Activated CD8-positive, alpha-beta memory T cell treated with anti-CD3 and anti-CD28 coated beads for 48 hours (primary cell): ENCODE data around the gene SPTBN5.

ENCODE experiments used
- DNase-seq, 3 experiments: peaks; one replicate each; pipeline ENCODE4 v3.0.0-alpha.2; 2020; ENCODE audit warnings: low read depth in 2 of 3, low spot score in 2 of 3

SPTBN5 gene

DNA sequence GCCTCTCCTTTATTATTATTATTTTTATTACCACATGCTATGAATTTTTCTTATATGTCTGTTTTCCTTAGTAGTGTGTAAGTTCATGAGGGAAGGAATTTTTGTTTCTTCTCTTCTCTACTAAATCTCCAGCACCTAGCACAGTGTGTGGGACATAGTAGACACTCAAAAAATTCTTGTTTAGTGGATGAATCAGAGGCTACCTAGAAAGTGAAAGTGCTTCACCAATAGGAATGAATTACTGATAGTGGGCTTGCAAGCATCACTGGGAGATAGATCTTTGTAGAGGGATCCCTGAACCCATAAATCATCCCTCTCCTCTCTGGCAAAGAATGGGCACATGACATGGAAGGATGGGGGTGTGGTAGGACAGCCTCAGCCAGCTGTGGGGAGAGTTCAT lies 8.5 kb downstream of the SPTBN5 start:
- no peak for DNase-seq

DNA sequence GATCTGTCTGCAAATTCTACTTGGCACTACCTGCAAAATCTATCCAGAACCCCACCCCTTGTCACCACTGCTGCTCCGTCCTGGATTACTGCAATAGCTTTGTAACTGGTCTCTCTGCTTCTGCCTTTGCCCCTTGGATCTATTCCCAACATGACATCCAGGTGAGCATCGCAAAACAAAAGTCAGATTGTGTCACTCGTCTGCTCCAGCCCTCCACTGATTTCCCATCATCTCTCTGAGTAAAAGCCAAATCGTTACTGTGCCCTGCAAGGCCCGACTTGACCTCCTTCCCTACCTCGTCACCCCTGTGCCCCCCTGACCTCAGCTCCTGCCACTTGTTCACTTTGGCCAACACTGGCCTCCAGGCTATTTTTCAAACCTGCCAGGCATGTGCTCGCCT lies 9.4 kb downstream of the SPTBN5 start:
- DNase-seq = no peak

DNA sequence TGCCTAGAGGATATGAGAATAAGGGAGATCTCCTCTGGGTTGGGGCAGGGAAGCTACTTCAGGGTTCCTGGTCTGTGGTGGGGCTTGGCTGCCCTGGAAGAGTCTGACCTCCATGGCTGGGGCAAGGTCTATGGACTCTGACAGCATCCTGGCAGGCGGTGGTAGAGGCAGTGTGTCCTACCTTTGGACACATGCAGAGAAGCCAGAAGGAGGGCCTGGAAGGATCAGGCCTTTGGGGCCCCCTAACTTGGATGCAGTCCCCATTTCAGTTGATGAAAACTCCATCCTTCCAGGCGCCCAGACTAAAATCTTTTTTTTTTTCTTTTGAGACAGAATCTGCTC lies 10.4 kb downstream of the SPTBN5 start:
- no peak for DNase-seq

DNA sequence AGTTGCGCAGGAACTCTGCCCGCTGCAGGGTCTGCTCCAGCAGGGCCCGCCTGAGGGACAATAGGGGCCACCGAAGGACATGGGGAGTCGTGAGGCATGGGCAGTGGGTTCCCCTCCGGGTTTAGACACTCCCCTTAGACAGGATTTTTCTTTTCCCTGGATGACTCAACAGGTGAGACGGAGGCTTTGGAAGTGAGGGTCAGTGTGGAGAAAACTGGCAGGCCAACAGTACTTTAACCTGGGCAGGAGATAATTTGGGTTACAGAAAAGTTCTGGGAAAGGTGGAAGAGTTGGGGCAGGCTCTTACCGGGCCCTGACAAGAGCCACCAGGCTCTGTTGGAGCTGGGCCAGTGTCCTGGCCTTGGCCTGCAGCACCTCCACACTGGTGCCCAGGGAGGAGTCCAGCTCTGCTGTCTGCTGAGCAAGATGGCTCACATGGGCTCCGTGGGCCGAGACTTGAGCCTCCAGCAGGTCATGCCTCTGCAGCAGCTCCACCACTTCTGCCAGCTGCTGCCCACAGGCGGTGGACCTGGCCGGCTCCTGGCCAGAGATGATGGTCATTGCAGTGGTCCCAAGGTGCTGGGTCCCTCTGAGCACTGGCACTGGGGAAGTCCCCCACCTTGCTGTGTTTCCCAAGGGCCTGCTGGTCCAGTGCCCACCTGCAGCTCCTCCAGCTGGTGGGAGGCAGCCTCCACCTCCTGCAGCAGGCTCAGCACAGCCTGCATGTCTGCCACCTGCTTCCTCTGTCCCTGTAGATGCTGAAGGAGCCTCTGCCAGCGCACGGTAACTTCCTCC lies 11.0 kb downstream of the SPTBN5 start:
- no peak for DNase-seq

DNA sequence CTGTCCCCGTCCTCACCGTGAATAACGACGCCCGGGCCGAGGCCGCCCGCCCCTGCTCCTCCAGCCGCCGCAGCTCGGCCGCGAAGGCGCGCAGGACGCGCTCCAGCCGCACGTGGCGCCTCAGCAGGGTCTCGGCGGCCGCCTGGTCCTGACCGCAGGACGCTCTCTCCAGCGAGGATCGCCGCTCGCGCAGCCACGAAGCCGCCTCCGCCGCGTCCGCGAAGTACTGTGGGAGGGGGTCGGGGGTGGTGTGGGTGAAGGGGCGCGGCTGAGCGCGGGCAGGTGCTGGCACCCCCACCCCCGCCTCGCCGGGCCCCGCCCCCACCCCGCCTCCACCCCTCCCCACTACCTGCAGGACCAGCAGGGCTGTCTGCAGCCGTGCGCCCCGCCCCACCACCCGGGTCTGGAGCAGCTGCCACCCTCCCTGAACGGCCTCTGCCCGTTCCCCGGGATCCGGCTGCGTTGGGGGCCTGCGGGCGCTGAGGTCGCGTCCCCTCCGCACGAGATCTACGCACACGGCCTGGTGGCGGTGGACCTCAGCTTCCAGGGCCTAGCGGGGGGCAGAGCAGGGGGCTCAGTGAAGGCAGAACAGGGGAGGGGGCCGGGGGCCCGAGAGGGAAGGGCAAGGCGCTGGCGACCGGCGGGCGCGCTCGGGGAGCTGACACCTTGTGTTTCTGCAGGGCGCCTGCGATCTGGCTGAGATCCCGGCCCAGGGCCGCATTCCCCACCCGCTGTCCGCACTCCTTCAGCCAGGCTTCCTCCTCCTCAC lies 11.7 kb downstream of the SPTBN5 start:
- DNase-seq = no peak

DNA sequence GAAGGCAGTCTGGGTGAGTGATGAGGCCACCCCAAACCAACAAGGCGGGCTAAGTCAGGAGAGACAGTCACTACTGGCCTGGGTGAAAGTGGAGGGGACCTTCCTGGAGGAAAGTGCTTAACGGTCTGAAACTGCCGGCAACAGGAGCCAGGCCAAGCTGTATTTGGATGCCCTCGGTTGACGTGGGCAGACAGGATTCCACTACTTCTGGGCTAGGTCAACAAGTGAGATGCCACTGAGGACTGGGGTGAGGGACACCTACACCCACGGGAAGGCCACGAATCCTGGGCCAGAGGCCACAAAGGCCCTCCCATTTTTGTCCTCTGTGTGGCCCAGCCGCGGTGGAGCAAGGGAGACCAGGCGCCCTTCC lies 12.3 kb downstream of the SPTBN5 start:
- DNase-seq = no peak

DNA sequence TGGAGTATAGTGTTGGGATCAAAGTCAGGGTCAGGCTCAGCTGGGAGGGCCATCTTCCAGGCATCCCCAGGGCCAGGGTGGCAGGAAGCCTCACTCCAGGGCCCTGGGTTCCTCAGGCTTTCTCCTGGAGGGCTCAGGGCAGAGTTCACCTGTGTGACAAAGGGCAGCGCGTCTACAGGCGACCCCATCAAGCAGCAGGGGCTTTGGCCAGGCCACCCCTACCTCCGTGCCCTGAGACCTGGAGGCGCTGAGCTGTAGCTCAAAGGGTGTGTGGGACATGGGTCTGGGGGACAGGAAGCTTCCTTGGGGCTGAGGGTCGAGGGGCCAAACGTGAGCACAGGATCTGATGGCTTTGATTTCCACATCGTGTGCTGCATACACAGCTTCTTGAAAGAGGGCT lies 12.8 kb downstream of the SPTBN5 start:
- no peak for DNase-seq

DNA sequence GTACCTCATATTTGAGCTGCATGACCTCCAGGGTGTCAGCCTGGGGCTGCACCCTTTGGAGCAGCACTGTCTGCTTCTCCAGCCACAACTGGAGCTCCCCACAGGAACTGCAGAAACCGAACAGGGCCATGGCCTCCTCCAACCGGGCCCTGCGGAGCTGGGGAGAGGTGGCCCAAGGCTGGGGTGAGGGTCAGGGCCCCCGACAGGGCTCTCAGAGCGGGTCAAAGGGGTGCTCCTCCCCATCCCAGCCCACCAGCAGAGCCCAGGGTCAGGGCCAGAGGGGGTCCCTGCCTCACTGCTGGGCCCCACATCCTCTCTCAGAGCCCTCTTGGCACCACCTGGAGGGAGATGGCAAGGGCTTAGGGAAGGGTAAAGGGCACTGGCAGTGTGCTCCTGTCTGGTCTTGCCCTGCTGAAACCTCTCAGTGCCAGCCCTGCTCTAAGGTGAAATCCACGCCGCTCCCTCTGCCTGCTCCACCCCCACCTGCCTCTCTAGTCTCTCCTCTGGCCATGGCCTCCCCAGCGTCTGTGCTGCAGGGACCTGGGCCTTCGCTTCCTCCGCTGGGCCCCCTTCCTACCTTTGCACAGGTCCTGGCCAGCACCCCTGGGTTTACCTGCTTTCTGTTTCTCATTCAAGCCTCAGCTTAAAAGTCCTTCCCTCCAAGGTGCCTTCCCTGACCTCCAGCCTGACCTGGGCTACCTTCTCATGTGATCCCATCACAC lies 13.5 kb downstream of the SPTBN5 start:
- DNase-seq = no peak

DNA sequence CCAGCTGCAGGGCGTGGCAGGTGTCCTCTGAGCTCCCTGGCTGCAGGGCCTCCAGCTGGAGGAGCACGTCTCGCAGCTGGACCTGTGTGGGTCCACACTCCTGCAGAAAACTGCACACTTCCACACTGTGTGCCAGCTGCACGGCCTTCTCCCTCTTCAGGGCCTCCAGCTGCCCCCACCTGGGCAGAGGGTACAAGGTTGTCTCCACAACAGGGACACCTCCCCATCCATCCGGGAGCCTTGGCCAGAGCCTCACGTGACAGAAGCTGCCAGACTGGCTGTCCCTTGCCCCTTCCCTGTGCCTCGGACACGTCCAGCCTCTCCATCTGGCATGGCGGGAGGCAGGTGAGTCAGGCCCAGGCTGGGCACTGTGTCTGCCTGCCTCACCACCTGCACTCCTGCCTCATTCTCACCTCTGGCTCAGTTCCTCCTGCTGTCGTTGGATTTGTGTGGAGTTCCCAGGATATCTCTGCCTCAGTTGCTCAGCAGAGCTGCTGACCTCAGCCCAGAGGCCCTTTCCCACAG lies 14.5 kb downstream of the SPTBN5 start:
- DNase-seq = no peak

DNA sequence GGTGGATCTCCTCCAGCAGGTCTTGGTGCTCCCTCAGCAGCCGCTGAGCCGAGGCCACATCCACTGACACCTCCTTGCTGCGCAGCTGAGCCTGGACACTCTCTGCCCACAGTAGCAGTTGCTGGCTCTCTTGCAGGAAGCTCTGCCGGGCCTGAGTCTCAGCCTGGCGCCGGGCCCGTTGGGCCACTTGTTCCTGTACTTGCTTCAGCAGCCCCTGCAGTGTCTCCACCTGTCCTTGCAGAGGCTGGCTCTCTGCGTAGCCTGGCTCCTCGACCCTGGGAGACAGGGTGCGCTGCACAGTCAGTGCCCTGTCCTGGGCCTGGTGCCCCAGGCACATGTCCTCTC lies 15.5 kb downstream of the SPTBN5 start:
- no peak for DNase-seq

DNA sequence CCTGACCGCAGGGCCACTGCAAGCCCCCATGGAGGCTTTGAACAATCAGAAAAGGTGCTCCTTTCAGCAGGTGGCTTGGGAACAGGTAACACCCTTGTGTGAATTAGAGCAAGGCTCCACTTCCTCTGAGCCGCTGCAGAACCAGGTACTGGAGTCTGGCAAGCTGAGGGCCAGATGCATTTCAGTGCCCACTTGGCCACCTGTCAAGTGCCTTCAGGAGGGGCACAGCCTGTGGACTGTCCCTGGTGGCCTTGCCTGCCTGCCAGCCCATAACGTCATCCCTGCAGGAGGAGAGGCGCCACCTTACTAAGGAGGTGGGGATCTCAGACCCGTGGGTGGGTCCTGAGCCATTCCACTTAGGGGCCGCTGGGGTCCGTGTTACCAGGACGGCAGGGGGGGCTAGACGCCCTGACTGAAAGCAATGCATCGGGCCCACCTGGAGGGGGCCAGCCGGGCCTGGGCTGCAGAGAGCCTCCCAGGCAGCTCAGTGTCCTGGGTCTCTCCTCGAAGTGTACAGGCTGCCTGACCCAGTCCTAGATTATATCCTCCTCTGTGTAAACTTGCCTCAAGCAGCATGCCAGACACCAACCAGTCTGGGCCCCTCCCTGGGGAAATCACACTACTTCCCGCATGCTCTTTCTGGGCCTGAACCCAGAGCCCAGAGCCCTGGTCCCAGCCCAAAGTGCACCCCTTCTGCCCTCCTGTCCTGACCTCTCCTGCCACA lies 16.1 kb downstream of the SPTBN5 start:
- DNase-seq = no peak

DNA sequence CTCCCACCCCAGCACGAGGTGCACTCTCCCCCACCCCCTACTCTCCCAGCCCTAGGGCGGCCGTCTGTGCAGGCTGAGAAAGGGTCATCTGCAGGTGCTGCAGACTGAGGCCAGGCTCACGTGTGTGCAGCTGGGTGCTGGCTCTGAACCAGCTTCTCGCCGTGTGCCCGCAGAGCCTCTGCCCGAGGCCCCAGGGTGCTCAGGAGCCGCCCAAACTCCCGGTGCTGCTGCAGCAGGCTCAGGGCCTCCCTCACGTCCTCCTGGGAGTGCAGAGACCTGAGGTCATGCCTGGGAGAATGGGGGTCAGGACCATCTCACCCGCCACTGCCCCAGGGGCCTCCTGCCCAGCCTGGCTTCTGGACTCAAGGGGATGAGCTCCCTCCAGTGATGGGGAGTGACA lies 17.2 kb downstream of the SPTBN5 start:
- DNase-seq = no peak

DNA sequence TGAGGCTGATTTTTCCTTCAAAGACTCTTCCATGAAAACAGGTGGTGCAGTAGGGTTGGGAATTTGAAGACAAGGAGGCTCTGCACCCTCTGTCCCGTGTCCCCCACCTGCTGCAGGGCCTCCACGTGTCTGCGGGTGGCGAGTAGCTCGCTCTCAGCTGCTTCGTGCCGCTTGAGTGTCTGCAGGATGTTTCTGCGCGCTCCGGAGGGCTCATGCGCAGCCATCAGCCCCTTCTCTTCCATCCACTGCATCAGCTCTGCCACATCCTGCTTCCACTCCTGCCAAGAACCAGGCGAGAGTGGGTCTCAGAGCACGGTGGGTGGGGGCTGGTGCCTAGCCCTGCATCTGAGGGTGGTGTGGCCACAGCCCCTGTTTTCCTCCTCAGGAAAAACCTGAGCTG lies 17.8 kb downstream of the SPTBN5 start:
- no peak for DNase-seq

DNA sequence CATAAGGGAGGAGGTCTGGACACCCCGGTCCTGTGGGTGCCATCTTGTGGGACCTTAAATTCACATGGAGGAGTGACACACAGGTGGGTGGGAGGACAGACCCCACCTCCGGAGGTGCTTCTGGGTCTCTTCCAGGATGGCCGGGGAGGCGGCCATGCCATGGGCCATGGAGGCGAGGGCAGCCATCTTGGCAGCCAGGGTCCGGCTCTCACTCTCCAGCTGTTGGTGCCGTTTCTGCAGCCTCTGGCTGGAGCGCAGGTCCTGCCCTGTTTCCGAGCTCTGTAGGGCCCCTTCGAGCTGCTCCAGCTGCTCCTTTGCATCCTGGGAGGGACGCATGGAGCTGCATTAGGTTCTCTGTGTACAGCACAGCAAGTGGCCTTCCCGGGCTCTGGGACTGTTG lies 19.1 kb downstream of the SPTBN5 start:
- DNase-seq = no peak

DNA sequence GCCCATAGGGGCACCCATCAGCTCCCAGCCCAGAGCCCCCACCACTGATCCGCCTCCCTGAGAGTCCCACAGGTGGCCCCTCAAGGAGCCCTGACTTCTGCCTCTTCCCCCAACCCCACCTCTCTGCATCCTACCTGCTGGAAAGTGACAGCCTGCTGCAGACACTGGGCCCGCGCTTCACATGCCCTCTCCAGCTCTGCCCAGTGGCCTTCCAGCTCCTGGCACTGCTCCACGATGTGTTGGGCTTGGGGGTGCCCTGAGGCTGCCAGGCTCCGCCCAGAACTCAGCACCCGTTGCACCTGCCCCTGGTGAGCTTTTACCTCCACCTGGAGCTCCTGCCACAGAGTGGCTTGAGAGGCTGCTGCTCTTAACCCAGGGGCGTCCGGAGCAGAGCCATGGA lies 20.1 kb downstream of the SPTBN5 start:
- no peak for DNase-seq

DNA sequence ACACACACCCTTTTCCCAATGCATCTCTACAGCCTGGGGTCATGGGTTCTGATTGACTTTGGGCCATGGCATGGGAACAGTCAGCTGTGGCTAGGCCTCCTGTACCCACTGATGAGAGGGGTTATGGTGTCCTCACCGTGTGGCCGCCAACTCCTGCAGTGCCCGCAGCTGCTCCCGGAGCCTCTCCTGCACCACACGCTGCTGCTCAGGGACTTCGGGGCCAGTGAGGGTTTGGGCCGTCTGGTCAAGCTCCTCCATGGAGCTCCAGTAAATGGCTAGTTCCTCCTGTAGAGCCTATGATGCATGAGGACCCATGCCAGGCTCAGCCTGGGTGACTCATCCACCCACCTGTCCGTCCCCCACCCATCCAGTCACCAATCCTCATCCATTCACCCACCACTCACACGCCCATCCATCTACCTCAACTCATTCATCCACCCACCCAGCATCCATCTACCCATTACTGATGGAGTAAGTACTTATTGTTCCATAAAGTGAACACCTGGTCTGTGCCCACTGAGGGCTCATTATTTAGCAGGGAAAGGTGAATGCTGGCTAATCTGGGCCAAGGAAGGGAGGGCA lies 21.6 kb downstream of the SPTBN5 start:
- no peak for DNase-seq

DNA sequence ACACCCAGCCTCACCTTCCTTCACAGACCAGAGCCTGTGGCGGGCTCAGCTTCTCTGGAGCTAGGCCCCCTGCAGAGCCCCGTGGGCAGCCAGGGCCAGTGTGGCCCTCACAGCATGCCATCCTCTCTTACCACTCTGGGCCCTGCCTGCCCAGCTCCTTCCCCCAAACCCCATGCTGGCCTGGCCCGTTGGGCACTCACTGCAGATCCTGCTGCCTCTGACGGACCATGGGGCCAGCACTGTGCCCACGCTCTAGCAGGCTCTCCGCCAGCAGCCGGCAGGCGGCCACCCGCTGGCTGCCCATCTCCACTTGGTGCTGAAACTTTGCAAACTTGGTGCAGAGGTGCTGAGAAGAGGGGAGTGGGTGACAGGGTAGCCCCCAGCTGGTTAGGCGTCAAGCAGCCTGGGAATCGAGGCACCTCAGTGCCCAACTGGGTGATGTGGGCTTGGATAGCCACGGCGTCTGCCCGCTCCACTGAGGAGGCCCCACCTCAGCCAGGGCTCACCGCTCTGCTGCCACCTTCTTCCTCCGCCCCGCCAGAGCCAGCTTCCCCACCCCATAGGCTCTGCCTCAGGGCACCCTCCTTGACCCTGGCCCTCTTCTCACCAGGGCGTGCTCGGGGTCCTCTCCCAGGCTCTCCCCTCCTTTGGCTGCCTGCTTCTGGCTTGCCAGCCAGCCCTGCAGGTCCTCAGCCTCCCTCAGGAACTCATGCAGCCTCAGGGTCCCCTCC lies 22.5 kb downstream of the SPTBN5 start:
- DNase-seq = no peak

DNA sequence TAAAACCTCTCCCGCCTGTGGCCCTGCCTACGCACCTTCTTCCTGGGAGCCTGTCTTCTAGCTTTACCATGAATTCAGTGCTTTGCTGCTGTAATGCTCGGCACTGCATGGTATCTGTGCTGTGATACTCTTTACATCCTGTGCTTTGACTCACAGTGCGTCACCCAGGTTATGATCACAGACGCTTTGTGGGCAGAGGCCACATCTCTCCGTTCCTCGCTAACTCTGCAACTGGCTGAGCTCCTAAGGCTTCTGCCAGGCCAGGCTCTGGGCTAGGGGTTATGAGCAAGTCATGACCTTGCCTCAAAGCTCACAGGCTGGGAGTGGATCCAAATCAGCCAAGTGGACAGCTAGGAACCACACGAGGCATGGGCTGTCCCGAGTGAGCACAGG lies 23.2 kb downstream of the SPTBN5 start:
- DNase-seq = peak in 2 of 3 experiments; percentile 14 to 17

DNA sequence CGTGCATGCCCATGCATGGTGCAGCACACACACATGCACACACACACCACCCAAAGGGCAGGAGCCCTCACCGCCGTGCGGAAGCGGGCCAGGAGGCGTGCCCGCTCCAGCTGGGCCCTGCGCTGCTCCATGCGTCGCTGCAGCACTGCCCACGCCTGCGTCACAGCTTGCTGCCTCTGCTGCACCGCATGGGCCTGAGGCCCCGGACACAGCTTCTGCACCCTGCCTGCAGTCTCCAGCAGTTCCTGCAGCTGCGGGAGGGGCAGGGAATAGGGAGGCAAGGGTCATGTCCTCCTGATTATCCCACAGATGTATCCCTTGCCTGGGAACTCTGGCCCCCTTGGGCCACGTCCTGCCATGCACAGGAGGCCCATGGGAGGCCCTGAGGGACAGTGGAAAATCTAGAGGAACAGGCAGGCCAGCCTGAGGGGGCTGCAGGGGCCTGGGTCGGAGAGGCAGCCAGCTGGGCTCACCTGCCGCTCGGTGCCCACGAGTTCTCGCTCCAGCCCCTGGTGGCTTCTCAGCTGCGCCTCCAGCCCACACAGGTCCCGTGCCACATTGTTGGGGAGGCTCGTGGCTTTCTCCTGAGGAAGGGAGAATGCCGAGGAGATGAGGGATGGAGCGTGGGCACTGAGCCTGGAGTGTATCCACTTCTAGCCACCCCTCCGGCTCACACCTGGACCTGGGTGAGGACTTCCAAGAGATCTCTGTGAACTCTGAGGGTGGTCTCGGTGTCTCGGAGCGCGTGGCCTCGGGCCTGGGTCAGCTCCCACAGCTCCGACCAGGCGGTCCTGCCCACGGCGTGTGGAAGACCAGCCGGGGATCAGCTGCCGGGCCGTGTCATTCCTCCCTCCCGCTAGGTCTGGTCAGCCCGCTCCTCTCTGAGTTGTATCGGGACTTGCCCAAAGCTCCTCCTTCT lies 23.8 kb downstream of the SPTBN5 start:
- DNase-seq = no peak
